T47D (cell line): ENCODE measurements around the gene GATAD2B.

ENCODE experiments used
- DNase-seq, 2 experiments: peaks; one replicate each; pipeline versions ENCODE4 v3.0.0 to v3.0.0-alpha.2; 2011 to 2012; ENCODE audit warnings: low read depth in 1 of 2, low spot score in 1 of 2
- JUND ChIP-seq: IDR thresholded peaks from 2 replicates; pipeline ENCODE4 v1.6.1; 2012; ENCODE audit warnings: low read depth
- in situ Hi-C: cut with HindIII; loops from 2 replicates; pipeline ENCODE4 v1.10.0; 2016; ENCODE audit warnings: low sequenced_read_pairs, low pct_unique_long_range_greater_than_20kb

GATAD2B gene

DNA sequence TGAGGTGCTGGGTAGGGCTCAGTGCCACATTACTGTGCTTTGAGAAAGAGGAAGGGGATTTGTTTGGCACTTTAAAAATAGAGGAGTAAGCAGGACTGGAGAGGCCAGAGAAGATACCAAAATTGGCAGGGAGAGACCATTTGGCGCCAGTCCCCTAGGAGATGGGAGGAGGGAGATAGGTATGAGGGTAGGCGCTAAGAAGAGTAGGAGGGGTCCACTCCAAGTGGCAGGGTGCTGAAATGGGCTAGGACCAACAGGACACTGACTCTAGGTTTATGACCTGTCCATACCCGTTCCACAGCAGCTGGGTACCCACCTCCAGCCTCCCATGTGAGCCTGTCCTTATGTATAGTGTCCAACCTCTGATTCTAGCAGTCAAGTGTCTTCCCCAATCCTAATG is 36.7 kb upstream of the GATAD2B start:
- DNase-seq, result no peak
- in situ Hi-C loops, result no loop called here
- TF ChIP-seq JUND, result no peak

DNA sequence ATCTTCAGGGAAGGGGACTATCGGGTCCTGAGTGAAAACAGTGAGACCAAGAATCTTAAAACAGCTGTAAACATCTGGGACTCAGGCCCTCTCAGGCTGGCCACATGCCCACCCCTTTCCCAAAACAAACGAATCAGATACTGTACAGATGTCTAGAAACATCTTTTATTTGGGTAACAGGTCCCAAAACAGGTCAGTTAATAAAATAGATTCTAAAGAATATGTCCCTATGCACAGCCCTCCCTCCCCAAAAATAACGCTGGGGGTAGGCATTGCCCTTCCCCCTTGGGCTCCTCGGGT is 36.1 kb upstream of the GATAD2B start:
- TF ChIP-seq JUND, result no peak
- in situ Hi-C loops, result no loop called here
- DNase-seq, result no peak

DNA sequence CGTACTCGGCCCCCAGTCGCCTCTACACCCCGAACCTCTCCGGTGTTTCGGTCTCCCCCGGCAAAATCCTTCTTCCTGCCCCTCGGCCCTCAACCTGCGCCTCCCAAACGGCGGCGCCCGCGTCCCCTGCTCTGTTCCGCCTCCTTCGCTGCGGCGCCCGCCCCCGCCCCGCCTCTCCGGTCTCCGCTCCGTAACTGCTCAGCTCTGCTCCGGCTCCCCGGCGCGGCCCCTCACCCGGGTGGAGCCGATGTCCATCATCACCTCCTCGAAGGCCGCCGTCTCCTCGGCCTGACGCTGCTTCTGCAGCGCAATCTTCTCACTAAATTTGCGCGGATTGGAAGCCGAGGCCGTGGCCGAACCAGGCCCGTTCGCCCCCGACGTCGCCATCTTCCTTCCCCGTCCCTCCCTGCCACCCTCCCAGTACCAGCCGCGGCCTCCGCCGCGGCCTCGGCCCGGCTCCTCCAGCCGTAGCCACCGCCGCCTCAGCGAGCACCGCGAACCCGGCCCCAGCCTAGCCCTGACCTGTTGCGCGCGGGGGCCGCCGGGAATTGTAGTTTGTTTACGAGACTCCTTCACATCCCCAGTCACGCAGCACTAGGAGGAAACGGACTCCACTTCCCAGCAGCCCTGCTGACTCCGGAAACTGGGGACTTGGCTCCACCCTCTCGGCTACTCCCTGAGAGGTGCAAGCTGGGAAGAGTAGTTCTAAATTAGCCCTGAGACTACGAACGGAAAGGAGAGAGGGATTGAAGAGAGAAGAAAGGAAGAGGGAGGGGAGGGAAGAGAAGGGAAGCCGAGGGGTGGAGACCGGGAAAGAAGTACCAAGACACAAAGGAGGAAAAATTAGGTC is 35.6 kb upstream of the GATAD2B start, which contains the start of gene CRTC2:
Gene CRTC2 (minus strand): TSS at position 502 of the 850 bp plus-strand sequence. CDS start 115 bp downstream, at position 387.
- TF ChIP-seq JUND, result no peak
- peak; percentile 98 to 99 for DNase-seq
- in situ Hi-C loops, result no loop called here

DNA sequence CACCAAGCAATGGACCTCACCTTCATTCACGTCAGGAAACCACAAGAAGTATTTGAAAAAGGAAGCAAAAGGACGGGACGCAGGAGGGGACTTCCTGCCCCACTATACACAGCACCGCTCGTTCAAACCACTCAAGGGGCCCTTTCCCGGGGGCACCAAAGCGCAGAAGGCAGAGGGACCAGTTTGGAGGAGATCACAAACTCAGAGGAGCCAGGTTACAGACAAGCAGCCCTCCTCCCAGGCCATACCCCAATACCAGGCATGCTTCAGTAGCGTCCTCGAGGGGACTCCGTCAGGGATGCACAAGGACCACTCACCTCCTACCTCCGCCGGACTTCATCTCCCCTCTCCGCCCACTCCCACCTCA is 35.0 kb upstream of the GATAD2B start:
- no peak for TF ChIP-seq JUND
- no peak for DNase-seq
- in situ Hi-C loops, result no loop called here

DNA sequence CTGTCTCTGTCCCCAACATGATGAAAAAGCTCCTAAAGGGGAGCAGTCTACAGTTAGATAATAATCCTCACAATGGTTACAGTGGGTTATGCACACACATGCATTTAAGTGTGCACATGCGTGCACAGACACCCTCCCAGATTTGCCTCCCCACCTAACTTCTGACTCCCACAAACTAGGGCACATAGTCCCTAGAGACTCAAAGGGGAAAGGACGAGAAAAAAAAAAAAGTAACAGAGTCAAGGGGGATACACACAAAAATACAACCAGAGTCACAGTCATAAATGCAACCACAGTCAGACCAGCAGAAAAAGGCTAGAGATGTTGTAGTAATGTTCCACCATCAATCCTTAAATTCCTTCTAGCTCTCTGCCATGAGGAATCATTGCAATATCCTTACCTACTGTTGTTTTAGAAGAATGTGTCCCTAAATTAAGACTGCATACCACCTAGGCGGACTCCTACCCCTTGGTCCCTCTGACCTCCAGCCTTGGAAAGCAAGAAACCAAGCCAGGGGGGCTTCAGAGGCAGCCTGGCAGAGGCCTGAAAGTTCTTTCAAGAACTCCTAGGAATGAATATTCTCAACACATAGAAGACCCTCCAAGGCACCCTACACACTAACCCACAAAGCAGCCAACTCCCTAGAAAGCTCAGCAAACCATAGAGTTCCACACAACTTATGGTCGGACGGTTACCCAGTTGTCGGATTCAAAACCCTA is 34.4 kb upstream of the GATAD2B start:
- no peak for DNase-seq
- in situ Hi-C loops, result no loop called here
- TF ChIP-seq JUND, result no peak

- in situ Hi-C loops, result no loop called here
- DNase-seq, result no peak
- no peak for TF ChIP-seq JUND
Measured at GRCh38 chr1:153954826-153955225, 32.1 kb upstream of the GATAD2B start.

GRCh38 chr1:153953859-153954365 is 31.1 kb upstream of the GATAD2B start:
- DNase-seq, result no peak
- TF ChIP-seq JUND, result no peak
- in situ Hi-C loops, result no loop called here

DNA sequence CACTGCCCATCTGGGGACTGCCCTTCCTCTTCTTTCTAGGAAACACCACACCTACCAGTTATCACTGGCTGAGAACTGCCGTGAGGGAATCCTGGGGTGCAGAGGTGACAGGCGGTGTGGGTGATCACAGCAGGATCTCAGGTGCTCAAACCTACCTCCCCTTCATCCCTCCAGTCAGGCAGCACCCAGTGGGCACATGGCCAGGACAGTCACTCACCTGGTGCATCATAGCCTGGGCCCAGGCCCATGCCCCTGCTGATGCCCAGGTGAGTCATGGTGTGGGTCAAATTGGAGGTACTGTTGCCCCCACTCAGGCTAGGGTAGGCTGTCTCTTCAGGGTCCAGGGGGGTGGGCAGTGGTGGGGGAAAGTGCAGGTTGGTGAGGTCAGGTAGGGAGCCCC is 29.0 kb upstream of the GATAD2B start:
- no peak for TF ChIP-seq JUND
- no peak for DNase-seq
- in situ Hi-C loops, result no loop called here

DNA sequence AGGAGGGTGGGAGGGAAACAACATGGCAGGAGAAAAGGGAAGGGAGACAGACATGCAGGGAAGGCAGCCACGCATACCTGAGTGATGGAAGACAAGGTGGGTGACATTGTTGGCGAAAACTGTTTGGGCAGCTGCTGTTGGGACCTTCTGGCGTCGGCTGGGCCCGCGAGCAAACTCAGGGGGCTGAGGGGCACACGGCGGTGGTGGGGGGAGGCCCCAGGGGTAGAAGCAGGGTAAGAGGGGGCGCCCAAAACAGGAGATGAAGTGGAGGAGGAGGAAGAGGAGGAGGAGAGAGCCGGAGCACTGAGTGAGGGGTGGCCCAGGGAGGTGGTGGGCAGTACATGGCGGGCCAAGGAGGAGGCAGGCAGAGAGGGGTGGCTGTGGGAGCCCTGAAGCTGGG is 28.4 kb upstream of the GATAD2B start:
- TF ChIP-seq JUND, result no peak
- in situ Hi-C loops, result no loop called here
- DNase-seq, result no peak

GRCh38 chr1:153946622-153947241 is 24.0 kb upstream of the GATAD2B start, which contains the start of gene DENND4B:
Gene DENND4B (minus strand): TSS chr1:153946718. CDS start chr1:153944374, 2,344 bp downstream.
- DNase-seq, result peak; percentile 88 to 97
- in situ Hi-C loops, result no loop called here
- TF ChIP-seq JUND, result no peak

DNA sequence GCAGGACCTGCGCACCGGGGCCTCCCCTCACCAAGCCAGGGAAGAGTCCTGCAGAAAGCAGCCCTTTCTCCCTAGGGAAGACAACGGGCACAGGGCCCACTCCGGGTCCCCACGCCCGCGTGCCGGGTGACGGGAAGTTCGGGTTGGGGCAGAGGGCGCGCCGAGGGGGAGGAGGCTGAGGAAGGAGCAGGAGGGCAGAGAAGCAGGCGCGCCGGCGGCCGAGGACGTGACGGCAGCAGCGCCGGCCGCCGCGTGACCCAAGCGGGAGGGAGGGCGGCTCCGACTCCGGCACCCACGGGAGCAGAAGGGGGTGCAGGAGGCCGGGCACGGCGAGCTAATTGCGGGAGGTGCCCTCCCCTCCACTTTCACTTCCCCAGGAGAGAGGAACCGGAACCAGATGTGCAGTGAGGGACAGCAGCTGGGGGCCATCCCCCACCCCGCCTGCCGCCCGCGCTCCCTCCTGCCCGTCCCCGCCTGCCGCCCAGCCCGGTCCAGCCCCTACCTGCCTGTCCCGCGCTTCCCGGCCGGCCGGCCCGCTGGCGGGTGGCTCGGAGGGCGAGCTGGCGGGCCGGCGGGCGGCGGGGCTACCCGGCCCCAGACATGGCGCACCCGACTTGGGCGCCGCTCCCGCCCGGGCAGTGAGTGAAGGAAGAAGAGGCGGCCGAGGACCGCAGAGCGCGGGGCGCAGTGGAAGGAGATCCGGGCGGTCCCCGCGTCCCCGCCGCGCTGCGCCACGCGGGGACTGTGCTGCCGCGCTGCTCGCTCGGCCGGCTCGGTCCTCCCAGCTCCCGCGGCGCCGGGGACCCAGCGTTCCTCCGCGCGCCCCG is 23.2 kb upstream of the GATAD2B start:
- TF ChIP-seq JUND, result no peak
- DNase-seq, result peak; percentile 84 to 88
- in situ Hi-C loops, result no loop called here
